ENCODE data around the gene CAMSAP1. TPM values are rescaled to one million over a fixed set of nuclear protein-coding genes. Genes with fewer than 3 reads are reported as not detected.
"Not testable (repeated sequence)": the region's sequence is repeated elsewhere in the genome, so short reads cannot be mapped to it uniquely, and the experiment has no call there.

The CAMSAP1 gene
- total RNA-seq, 2 donors from 2014 or later: 38.1 to 40.6 TPM

DNA sequence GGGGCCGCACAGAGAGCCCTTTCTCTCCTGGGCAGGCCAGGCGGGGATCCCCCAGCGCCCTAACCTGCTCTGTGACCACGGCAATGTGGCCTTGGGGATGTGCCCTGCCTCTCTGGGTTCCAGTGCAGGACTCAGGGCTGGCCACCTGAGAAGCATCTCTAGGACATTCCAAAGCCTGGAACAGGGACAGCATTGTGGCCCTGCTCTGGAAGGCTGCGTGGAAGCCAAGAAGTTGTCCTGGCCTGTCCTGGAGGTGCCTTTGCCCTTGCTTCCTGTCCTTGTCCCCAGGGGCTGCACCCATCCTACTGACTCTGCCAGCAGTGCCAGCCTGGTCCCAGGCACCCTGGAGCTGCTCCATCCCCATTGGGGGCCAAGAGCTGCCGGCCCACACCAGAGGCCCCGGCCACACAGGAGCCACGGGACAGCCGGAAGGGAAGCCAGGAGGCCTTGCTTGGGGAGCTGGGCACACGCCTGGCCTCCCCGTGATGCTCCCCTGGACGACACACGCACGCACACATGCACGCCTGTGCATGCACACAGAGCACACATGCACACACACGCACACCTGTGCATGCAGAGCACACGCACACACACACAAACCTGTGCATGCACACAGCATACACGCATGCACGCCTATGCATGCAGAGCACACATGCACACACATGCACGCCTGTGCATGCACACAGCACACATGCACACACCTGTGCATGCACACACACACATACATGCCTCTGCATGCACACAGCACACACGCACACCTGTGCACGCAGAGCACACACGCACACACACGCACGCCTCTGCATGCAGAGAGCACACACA lies 20.1 kb upstream of the CAMSAP1 start:
- DNase-seq (ENCODE audit: low spot score in 2 of 2) (no peak), ATAC-seq (no peak)
- H3K9me3 Mint-ChIP-seq: no peaks in the 10 kb centered on the region
- H3K36me3 Mint-ChIP-seq: peaks cover 8 to 24% of the 10 kb centered on the region in 2 donors
- peak overlapping the region in 1 of 2 donors; percentile 18 for H3K27ac Mint-ChIP-seq

DNA sequence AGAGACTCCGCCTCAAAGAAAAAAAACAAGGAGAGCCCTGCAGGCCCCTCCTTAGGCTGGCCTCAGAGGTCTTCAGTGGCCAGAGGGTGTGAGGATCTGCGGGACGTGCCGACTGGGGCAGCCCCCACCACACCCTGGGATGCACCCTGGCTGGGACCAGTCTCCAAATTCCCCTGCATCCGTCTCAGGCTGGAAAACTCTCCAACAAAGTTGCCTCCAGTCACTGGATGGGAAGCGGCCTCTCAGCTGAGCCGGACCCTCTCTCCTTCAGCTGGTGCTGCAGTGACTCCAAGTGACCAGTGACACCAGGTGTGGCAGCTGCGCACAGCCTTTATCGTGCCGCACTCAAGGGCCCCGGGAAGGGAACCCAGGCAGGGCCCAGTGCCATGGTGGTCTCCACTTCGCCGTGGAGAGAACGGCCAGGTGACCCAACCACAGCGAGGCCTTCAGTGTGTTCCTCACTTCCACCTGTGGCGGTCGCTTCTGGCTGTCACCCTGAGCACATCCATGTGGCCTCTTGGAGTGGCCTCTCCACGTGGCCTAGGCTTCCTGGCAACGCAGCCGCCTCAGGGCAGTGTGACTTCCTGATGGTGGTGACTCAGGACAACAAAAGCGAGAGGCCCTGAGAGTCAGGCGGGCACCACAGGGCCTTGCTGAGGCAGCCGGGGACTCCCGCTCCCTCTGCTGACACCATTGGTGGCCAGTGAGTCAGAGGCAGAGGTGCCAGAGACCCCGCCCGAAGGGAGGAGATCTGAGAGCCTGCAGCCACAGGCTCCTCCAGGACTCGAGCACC lies 19.3 kb upstream of the CAMSAP1 start:
- Mint-ChIP-seq H3K36me3 (peaks cover 8 to 20% of the 10 kb centered on the region in 2 donors), H3K9me3 (no peaks in the 10 kb centered on the region), H3K27ac (peak overlapping the region; percentile 94 to 96)
- DNase-seq (ENCODE audit: low spot score in 2 of 2) (peak; percentile 80 to 95), ATAC-seq (peak; percentile 91 to 95)

GRCh38 chr9:135925496-135926133 lies 18.3 kb upstream of the CAMSAP1 start:
- ATAC-seq (peak; percentile 25 to 61), DNase-seq (ENCODE audit: low spot score in 2 of 2) (peak; percentile 73 to 75)
- H3K36me3 Mint-ChIP-seq: peaks cover 3 to 20% of the 10 kb centered on the region in 2 donors
- H3K27ac Mint-ChIP-seq: peak overlapping the region; percentile 94 to 96
- H3K9me3 Mint-ChIP-seq: no peaks in the 10 kb centered on the region

DNA sequence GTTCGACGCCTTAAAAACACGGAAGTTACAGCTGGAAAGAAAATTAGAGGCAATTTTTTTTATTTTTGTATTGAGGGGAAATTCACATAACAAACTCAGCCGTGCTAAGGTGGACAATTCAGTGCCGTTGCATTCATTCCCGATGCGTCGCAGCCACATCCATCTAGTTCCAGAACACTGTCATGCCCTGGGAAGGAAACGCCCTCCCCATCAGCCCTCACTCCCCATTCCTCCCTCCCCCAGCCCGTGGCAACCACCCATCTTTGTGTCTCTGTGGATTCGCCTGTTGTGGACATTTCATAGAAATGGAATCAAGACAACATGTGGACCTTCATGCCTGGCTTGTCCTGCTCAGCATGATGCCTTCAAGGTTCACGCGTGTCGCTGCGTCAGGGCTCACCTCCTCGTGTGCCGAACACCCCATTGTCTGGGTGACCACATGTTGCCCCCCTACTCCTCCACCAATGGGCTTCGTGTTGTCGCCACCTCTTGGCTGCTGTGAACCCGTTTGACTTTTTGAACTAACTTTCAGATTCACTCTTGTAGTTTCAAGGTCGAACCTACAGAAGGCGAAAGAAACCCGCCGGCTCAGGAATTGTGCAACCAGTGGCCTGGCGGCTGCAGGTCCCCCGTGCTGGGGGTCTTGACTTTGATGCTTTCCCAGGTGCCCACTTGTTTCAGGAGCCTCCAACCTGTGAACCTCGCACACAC lies 17.4 kb upstream of the CAMSAP1 start:
- no peaks in the 10 kb centered on the region for H3K9me3 Mint-ChIP-seq
- no peak for DNase-seq (ENCODE audit: low spot score in 2 of 2)
- H3K27ac Mint-ChIP-seq: peak overlapping the region; percentile 94 to 96
- ATAC-seq: no peak
- H3K36me3 Mint-ChIP-seq: peaks cover 0 to 20% of the 10 kb centered on the region in 2 donors

DNA sequence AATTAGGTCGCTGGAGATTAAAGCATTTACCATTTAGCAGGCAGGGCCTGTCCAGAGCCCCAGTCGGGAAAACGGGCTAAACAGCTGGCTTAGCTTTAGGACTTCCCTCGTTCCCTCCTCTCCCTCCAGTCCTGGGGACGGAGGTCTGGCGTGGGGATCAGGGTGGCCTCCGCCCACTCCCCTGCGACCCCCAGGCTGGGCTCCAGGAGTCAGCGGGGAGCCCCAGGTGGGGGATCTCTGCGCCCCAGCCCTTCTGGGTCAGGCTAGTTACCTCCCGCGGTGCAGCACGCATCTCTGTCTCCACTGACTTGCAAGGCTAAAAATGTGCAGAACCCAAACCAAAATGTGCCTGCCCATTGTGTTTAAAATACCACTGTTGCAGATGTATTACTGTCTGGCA lies 16.2 kb upstream of the CAMSAP1 start:
- H3K9me3 Mint-ChIP-seq: peaks cover 7 to 8% of the 10 kb centered on the region in 2 donors

GRCh38 chr9:135921749-135922310 lies 14.5 kb upstream of the CAMSAP1 start:
- Mint-ChIP-seq H3K27ac (no peak overlapping the region), H3K9me3 (peaks cover 17 to 19% of the 10 kb centered on the region in 2 donors)
- ATAC-seq: no peak

More for the DNA sequence above, 16.2 kb upstream of the CAMSAP1 start:
- peak overlapping the region in 1 of 2 donors; percentile 94 for H3K27ac Mint-ChIP-seq
- DNase-seq (ENCODE audit: low spot score in 2 of 2) (no peak), ATAC-seq (no peak)
- peaks cover 6 to 28% of the 10 kb centered on the region in 2 donors for H3K36me3 Mint-ChIP-seq

DNA sequence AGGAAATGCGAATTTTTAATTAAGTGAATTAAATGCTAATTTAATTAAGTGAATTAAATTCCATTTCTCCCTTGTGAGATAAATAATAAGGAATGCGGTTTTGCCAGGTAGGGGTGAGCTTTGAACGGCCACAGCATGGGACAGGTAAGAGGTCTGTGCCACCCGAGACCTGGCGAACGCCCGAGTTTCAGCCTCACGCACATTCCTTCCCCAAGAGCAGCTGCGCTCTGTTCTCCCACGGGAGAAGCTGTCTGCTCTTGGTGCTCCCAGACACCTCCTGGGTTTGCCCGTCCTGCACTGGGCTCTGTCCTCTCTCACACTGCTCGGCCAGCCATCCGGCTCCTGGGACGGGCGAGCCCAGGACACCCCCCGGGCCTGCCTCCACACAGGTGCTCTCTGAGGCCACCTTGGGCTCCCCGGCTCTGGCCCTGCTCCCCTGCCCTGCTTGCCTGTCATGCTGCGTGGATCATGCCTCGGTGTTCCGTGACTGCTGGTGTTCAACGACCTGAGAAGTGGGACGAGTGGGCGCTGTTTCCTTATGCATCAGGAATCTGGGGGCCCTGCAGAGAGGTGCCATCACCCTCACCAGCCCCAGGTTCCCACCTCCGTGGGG lies 13.7 kb upstream of the CAMSAP1 start:
- no peak for DNase-seq (ENCODE audit: low spot score in 2 of 2)
- H3K9me3 Mint-ChIP-seq: peaks cover 21 to 25% of the 10 kb centered on the region in 2 donors
- H3K36me3 Mint-ChIP-seq: peaks cover 29 to 52% of the 10 kb centered on the region in 2 donors
- ATAC-seq: no peak
- H3K27ac Mint-ChIP-seq: no peak overlapping the region

More at GRCh38 chr9:135921749-135922310, 14.5 kb upstream of the CAMSAP1 start:
- no peak for DNase-seq (ENCODE audit: low spot score in 2 of 2)
- H3K36me3 Mint-ChIP-seq: peaks cover 21 to 45% of the 10 kb centered on the region in 2 donors

GRCh38 chr9:135920256-135920930 lies 13.0 kb upstream of the CAMSAP1 start:
- DNase-seq (ENCODE audit: low spot score in 2 of 2) (no peak), ATAC-seq (no peak)
- peaks cover 28 to 31% of the 10 kb centered on the region in 2 donors for H3K9me3 Mint-ChIP-seq
- peaks cover 35 to 53% of the 10 kb centered on the region in 2 donors for H3K36me3 Mint-ChIP-seq
- H3K27ac Mint-ChIP-seq: no peak overlapping the region

DNA sequence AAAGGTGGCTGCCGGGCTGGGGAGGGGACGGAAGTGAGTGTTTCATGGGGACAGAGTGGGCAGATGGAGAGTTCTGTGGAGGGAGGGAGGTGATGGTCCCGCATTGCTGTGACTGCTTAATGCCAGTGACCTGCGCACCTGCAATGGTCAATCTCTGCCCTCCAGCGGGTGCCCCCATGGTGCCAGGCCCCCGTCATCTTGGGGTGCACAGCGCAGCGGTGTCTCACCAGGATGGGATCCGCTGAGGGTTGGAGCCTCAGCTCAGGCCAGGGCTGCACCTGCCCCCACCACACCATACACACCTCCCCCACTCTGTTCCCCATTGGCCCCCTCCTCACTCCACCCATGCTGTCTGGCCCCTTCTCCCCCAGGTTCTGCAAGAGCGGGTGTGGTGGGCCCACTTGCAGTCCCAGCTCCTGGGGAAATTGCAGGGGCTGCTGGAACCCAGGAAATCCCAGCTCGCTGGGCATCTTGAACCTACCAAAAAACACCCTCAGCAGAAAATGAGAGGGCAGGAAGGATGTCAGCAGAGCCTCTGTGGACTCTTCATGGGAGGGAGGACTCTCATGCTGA lies 12.1 kb upstream of the CAMSAP1 start:
- ATAC-seq: no peak
- H3K27ac Mint-ChIP-seq: no peak overlapping the region
- peaks cover 45 to 53% of the 10 kb centered on the region in 2 donors for H3K36me3 Mint-ChIP-seq
- DNase-seq (ENCODE audit: low spot score in 2 of 2): no peak
- peaks cover 33 to 37% of the 10 kb centered on the region in 2 donors for H3K9me3 Mint-ChIP-seq

DNA sequence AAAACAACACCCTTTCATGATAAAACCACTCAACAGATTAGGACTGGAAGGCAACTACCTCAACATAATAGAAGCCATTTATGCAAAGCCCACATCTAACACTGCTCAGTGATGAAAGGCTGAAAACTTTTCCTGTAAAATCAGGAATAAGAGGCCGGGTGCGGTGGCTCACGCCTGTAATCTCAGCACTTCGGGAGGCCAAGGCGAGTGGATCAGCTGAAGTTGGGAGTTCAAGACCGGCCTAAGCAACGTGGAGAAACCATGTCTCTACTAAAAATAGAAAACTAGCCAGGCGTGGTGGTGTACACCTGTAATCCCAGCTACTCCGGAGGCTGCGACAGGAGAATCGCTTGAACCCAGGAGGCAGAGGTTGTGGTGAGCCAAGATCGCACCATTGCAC lies 8.9 kb upstream of the CAMSAP1 start:
- H3K36me3 Mint-ChIP-seq: peaks cover 70 to 76% of the 10 kb centered on the region in 2 donors
- H3K27ac Mint-ChIP-seq; ATAC-seq; DNase-seq (ENCODE audit: low spot score in 2 of 2): not testable (repeated sequence)
- peaks cover 46 to 51% of the 10 kb centered on the region in 2 donors for H3K9me3 Mint-ChIP-seq

GRCh38 chr9:135914921-135915320 lies 7.6 kb upstream of the CAMSAP1 start:
- Mint-ChIP-seq H3K9me3 (peaks cover 48 to 63% of the 10 kb centered on the region in 2 donors), H3K27ac (no peak overlapping the region), H3K36me3 (peaks cover 83 to 89% of the 10 kb centered on the region in 2 donors)
- DNase-seq (ENCODE audit: low spot score in 2 of 2): no peak
- no peak for ATAC-seq

DNA sequence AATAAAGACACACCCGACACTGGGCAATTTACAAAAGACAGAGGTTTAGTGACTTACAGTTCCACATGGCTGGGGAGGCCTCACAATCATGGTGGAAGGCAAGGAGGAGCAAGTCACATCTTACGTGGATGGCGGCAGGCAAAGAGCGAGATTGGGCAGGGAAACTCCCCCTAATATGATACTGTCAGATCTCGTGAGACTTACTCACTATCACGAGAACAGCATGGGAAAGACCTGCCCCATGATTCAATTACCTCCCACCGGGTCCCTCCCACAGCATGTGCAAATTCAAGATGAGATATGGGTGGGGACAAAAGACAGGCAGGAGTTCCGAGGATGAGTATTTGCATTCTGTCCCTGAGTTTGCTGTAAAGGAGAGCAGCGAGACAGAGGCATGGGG lies 3.9 kb upstream of the CAMSAP1 start:
- not testable (repeated sequence) for ATAC-seq; DNase-seq (ENCODE audit: low spot score in 2 of 2)
- H3K9me3 Mint-ChIP-seq: peaks cover 24 to 42% of the 10 kb centered on the region in 2 donors
- H3K36me3 Mint-ChIP-seq: peaks cover 70 to 74% of the 10 kb centered on the region in 2 donors
- peak overlapping the region in 1 of 2 donors; percentile 13 for H3K27ac Mint-ChIP-seq

- Mint-ChIP-seq H3K9me3 (peaks cover 19 to 39% of the 10 kb centered on the region in 2 donors), H3K27ac (no peak overlapping the region), H3K36me3 (peaks cover 68 to 69% of the 10 kb centered on the region in 2 donors)
- no peak for DNase-seq (ENCODE audit: low spot score in 2 of 2)
- ATAC-seq: no peak
Measured at GRCh38 chr9:135910757-135911156, 3.4 kb upstream of the CAMSAP1 start.

- peaks cover 17 to 34% of the 10 kb centered on the region in 2 donors for H3K9me3 Mint-ChIP-seq
Measured at GRCh38 chr9:135910216-135910615, 2.9 kb upstream of the CAMSAP1 start.

More at GRCh38 chr9:135910216-135910615, 2.9 kb upstream of the CAMSAP1 start:
- ATAC-seq: no peak
- peaks cover 63 to 66% of the 10 kb centered on the region in 2 donors for H3K36me3 Mint-ChIP-seq
- no peak for DNase-seq (ENCODE audit: low spot score in 2 of 2)
- H3K27ac Mint-ChIP-seq: no peak overlapping the region
